SU-DHL-6 (cell line): Measurements from ENCODE around the gene ARMH1.

Experiments used
- H2AFZ ChIP-seq: fragments of 200-600 bp; sonication (generic); 2 replicates; pipeline ENCODE4 v1.6.1; 2014; ENCODE audit warnings: low read depth, mild to moderate bottlenecking, moderate library complexity, mixed read lengths, antibody characterized with exemption, low read length; ENCODE audit not compliant: severe bottlenecking
- H3F3A ChIP-seq: fragments of 200-600 bp; shearing (Covaris generic); 2 replicates; pipeline ENCODE4 v1.6.0; 2016; ENCODE audit warnings: antibody characterized with exemption, mild to moderate bottlenecking; ENCODE audit not compliant: insufficient read depth
- H3K27ac ChIP-seq: fragments of 200-600 bp; sonication (generic); 2 replicates; pipeline ENCODE4 v1.5.1; 2016; ENCODE audit warnings: low read depth, mild to moderate bottlenecking, low read length, moderate library complexity, mixed read lengths
- H3K27me3 ChIP-seq: fragments of 200-600 bp; sonication (generic), shearing (Covaris generic); 2 replicates; pipeline ENCODE4 v1.6.0; 2014; ENCODE audit warnings: mild to moderate bottlenecking, low read length
- H3K36me3 ChIP-seq: fragments of 200-600 bp; sonication (generic); 2 replicates; pipeline ENCODE4 v1.6.1; 2014; ENCODE audit warnings: mild to moderate bottlenecking, low read length, mixed read lengths
- H3K4me2 ChIP-seq: fragments of 300-600, 200-600 bp; shearing (Covaris generic), sonication (generic); 2 replicates; pipeline ENCODE4 v1.6.0; 2014; ENCODE audit warnings: low read length, low read depth, mild to moderate bottlenecking; ENCODE audit not compliant: poor library complexity, severe bottlenecking
- H3K4me3 ChIP-seq: fragments of 200-600 bp; sonication (generic); 2 replicates; pipeline ENCODE4 v1.5.1; 2014; ENCODE audit warnings: antibody characterized with exemption, low read length, mild to moderate bottlenecking, mixed read lengths; ENCODE audit not compliant: insufficient read depth, poor library complexity, severe bottlenecking
- H3K79me2 ChIP-seq: fragments of 200-600 bp; sonication (generic); 2 replicates; pipeline ENCODE4 v1.6.1; 2014; ENCODE audit warnings: mild to moderate bottlenecking, low read length, moderate library complexity; ENCODE audit not compliant: insufficient read depth
- H3K9ac ChIP-seq: fragments of 200-600 bp; sonication (generic); 2 replicates; pipeline ENCODE4 v1.7.0; 2014; ENCODE audit warnings: mild to moderate bottlenecking, low read length
- H3K9me2 ChIP-seq: fragments of 200-600 bp; sonication (generic); replicated peaks from 2 replicates; pipeline ENCODE4 v1.6.1; 2014; ENCODE audit warnings: low read length; ENCODE audit not compliant: insufficient read depth
- H3K9me3 ChIP-seq: fragments of 200-600 bp; sonication (generic); 2 replicates; pipeline ENCODE4 v1.6.1; 2014; ENCODE audit warnings: low read length, mixed read lengths; ENCODE audit not compliant: insufficient read depth
- H4K20me1 ChIP-seq: fragments of 200-600 bp; sonication (generic); 2 replicates; pipeline ENCODE4 v1.6.1; 2014; ENCODE audit warnings: low read depth, mild to moderate bottlenecking, antibody characterized with exemption, low read length, moderate library complexity, mixed read lengths
- CTCF ChIP-seq: fragments of 200-600 bp; sonication (generic); IDR thresholded peaks from one replicate; pipeline ENCODE4 v1.5.1; 2017; ENCODE audit warnings: antibody characterized with exemption, mild to moderate bottlenecking, low read length, moderate library complexity; ENCODE audit not compliant: insufficient read depth, poor library complexity, severe bottlenecking
- EZH2phosphoT487 ChIP-seq: fragments of 200-600 bp; sonication (generic), shearing (Covaris generic); conservative IDR thresholded peaks from 2 replicates; pipeline ENCODE4 v1.6.1; 2018; ENCODE audit warnings: mild to moderate bottlenecking, antibody characterized with exemption, low read length, moderate library complexity, mixed read lengths

The ARMH1 gene

GRCh38 chr1:44682883-44683265 is 8.4 kb downstream of the ARMH1 start:
- no peaks in the 10 kb centered on the region for H3K27me3 ChIP-seq
- no peaks in the 10 kb centered on the region for H3K36me3 ChIP-seq
- no peak overlapping the region for H3K4me2 ChIP-seq
- TF ChIP-seq CTCF (no peak), EZH2phosphoT487 (no peak)
- H4K20me1 ChIP-seq = no peaks in the 10 kb centered on the region
- no peak overlapping the region for H3K27ac ChIP-seq
- no peaks in the 10 kb centered on the region for H3K9me2 ChIP-seq
- H3K79me2 ChIP-seq = no peaks in the 10 kb centered on the region
- H3K4me3 ChIP-seq = no peak overlapping the region
- H2AFZ ChIP-seq = no peak overlapping the region
- no peaks in the 10 kb centered on the region for H3F3A ChIP-seq
- no peak overlapping the region for H3K9ac ChIP-seq
- no peaks in the 10 kb centered on the region for H3K9me3 ChIP-seq

- H3K9ac ChIP-seq = no peak overlapping the region
- no peaks in the 10 kb centered on the region for H3K36me3 ChIP-seq
- H3K9me2 ChIP-seq = no peaks in the 10 kb centered on the region
- no peaks in the 10 kb centered on the region for H4K20me1 ChIP-seq
- no peaks in the 10 kb centered on the region for H3K27me3 ChIP-seq
- H3K27ac ChIP-seq = no peak overlapping the region
- no peaks in the 10 kb centered on the region for H3K9me3 ChIP-seq
- TF ChIP-seq EZH2phosphoT487 = no peak
- no peak for TF ChIP-seq CTCF
- no peaks in the 10 kb centered on the region for H3K79me2 ChIP-seq
- no peaks in the 10 kb centered on the region for H3F3A ChIP-seq
- H3K4me3 ChIP-seq = no peak overlapping the region
- H3K4me2 ChIP-seq = no peak overlapping the region
- H2AFZ ChIP-seq = no peak overlapping the region
Measured at GRCh38 chr1:44684525-44684924, 10.0 kb downstream of the ARMH1 start.

- H2AFZ ChIP-seq = no peak overlapping the region
Measured at GRCh38 chr1:44685218-44685617, 10.7 kb downstream of the ARMH1 start.

More at GRCh38 chr1:44685218-44685617, 10.7 kb downstream of the ARMH1 start:
- no peaks in the 10 kb centered on the region for H3K9me2 ChIP-seq
- TF ChIP-seq CTCF = no peak
- TF ChIP-seq EZH2phosphoT487 = no peak
- no peak overlapping the region for H3K4me2 ChIP-seq
- H3F3A ChIP-seq = no peaks in the 10 kb centered on the region
- H3K4me3 ChIP-seq = no peak overlapping the region
- no peaks in the 10 kb centered on the region for H3K27me3 ChIP-seq
- no peak overlapping the region for H3K9ac ChIP-seq
- H4K20me1 ChIP-seq = no peaks in the 10 kb centered on the region
- H3K27ac ChIP-seq = no peak overlapping the region
- no peaks in the 10 kb centered on the region for H3K36me3 ChIP-seq
- no peaks in the 10 kb centered on the region for H3K9me3 ChIP-seq
- no peaks in the 10 kb centered on the region for H3K79me2 ChIP-seq
